Fibroblast of skin of right quadriceps (primary cell): ENCODE measurements around the gene ZMIZ2.
"Not testable (repeated sequence)": the region's sequence is repeated elsewhere in the genome, so short reads cannot be mapped to it uniquely, and the experiment has no call there.

Source experiments
- DNase-seq: peaks from one replicate; pipeline ENCODE4 v3.0.0-alpha.2; 2013

The ZMIZ2 gene

GRCh38 chr7:44748045-44748947 lies at the start of gene ZMIZ2:
Gene ZMIZ2, plus strand, starts transcription at chr7:44748847. Its CDS starts 7,403 bp downstream, at chr7:44756250.
- peak; percentile 90 for DNase-seq

GRCh38 chr7:44699598-44699997 lies 49.0 kb upstream of the ZMIZ2 start:
- not testable (repeated sequence) for DNase-seq

- DNase-seq, result no peak
These were observed 48.3 kb upstream of the ZMIZ2 start for GRCh38 chr7:44700322-44700721.

- not testable (repeated sequence) for DNase-seq
These were observed 45.3 kb upstream of the ZMIZ2 start for GRCh38 chr7:44703391-44703790.

GRCh38 chr7:44703921-44704320 lies 44.7 kb upstream of the ZMIZ2 start:
- DNase-seq, result no peak

GRCh38 chr7:44705434-44705833 lies 43.2 kb upstream of the ZMIZ2 start:
- DNase-seq, result no peak

GRCh38 chr7:44706788-44707557 lies 41.7 kb upstream of the ZMIZ2 start:
- DNase-seq, result no peak

- no peak for DNase-seq
These were observed 41.0 kb upstream of the ZMIZ2 start for GRCh38 chr7:44707558-44708230.

GRCh38 chr7:44709011-44709915 lies 39.4 kb upstream of the ZMIZ2 start:
- DNase-seq, result no peak

- DNase-seq, result no peak
These were observed 38.6 kb upstream of the ZMIZ2 start for GRCh38 chr7:44709945-44710596.

- DNase-seq, result no peak
These were observed 37.1 kb upstream of the ZMIZ2 start for GRCh38 chr7:44711528-44711927.

- DNase-seq, result no peak
These were observed 36.6 kb upstream of the ZMIZ2 start for GRCh38 chr7:44712012-44712411.

GRCh38 chr7:44713141-44713540 lies 35.5 kb upstream of the ZMIZ2 start:
- no peak for DNase-seq

GRCh38 chr7:44713680-44714335 lies 34.8 kb upstream of the ZMIZ2 start:
- no peak for DNase-seq

- DNase-seq, result no peak
These were observed 32.4 kb upstream of the ZMIZ2 start for GRCh38 chr7:44716205-44716604.

- DNase-seq, result no peak
These were observed 28.3 kb upstream of the ZMIZ2 start for GRCh38 chr7:44720301-44720700.

- DNase-seq, result no peak
These were observed 24.4 kb upstream of the ZMIZ2 start for GRCh38 chr7:44724276-44724675.

- DNase-seq, result not testable (repeated sequence)
These were observed 22.4 kb upstream of the ZMIZ2 start for GRCh38 chr7:44726250-44726649.

GRCh38 chr7:44727158-44727936 lies 21.3 kb upstream of the ZMIZ2 start:
- peak; percentile 95 for DNase-seq

- no peak for DNase-seq
These were observed 20.7 kb upstream of the ZMIZ2 start for GRCh38 chr7:44727937-44728262.
